VCaP (cell line): Measurements from ENCODE around the gene SH3D21.

Experiments
- H3K27ac ChIP-seq: fragments of 450-650 bp; 2 replicates; pipeline ENCODE4 v1.5.1; 2017
- TF ChIP-seq, protein P1 (sequence below): fragments of 450-650 bp; conservative IDR thresholded peaks from 2 replicates; pipeline ENCODE4 v1.5.1; 2017; ENCODE audit warnings: mild to moderate bottlenecking, moderate library complexity

Gene SH3D21

DNA sequence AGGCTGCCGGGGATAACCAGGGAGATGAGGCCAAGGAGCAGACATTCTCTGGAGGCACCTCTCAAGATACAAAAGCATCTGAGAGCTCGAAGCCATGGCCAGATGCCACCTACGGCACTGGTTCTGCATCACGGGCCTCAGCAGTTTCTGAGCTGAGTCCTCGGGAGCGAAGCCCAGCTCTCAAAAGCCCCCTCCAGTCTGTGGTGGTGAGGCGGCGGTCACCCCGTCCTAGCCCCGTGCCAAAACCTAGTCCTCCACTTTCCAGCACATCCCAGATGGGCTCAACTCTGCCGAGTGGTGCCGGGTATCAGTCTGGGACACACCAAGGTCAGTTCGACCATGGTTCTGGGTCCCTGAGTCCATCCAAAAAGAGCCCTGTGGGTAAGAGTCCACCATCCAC, 19.4 kb upstream of the SH3D21 start:
- TF ChIP-seq, protein P1, sequence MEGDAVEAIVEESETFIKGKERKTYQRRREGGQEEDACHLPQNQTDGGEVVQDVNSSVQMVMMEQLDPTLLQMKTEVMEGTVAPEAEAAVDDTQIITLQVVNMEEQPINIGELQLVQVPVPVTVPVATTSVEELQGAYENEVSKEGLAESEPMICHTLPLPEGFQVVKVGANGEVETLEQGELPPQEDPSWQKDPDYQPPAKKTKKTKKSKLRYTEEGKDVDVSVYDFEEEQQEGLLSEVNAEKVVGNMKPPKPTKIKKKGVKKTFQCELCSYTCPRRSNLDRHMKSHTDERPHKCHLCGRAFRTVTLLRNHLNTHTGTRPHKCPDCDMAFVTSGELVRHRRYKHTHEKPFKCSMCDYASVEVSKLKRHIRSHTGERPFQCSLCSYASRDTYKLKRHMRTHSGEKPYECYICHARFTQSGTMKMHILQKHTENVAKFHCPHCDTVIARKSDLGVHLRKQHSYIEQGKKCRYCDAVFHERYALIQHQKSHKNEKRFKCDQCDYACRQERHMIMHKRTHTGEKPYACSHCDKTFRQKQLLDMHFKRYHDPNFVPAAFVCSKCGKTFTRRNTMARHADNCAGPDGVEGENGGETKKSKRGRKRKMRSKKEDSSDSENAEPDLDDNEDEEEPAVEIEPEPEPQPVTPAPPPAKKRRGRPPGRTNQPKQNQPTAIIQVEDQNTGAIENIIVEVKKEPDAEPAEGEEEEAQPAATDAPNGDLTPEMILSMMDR = no peak
- H3K27ac ChIP-seq = no peak overlapping the region

DNA sequence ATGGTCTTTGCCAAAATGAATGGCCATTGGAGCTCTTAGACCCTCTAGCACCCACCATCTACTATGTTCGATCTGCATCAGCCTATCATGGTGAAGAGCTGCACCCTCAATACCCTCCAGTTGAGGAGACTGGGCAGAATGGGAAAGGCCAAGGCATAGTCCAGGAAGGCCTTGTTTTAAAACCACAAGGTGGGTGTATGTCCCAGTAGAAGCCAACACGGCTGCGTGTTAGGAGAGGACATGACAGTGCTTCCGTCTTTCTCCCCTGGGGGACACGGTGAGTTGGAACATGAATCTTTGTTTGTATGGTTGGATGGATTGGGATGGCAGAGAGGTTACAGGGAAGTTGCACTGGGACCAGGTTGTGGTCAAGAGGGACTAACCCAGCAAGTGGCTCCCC, 18.6 kb upstream of the SH3D21 start:
- H3K27ac ChIP-seq = no peak overlapping the region
- TF ChIP-seq, protein P1 = no peak

DNA sequence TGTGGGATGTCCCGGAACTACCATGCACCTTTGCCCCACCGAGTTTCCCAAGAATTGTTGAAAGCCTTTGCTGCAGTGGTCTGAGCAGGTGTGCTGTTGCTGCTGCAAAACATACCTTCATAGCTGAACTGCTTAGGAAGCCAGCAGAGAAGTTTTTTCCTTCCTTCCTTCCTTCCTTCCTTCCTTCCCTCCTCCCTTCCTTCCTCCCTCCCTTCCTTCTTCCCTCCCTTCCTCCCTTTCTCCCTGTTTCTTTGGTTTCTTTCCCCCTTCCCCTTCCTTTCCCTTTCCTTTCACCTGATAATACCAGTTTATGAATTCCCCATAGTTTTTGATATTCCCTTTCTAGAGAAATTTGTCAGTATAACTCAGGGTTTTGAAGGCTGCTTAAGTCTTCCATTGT, 10.8 kb upstream of the SH3D21 start:
- peak overlapping the region; percentile 74 for H3K27ac ChIP-seq
- TF ChIP-seq, protein P1 = no peak

DNA sequence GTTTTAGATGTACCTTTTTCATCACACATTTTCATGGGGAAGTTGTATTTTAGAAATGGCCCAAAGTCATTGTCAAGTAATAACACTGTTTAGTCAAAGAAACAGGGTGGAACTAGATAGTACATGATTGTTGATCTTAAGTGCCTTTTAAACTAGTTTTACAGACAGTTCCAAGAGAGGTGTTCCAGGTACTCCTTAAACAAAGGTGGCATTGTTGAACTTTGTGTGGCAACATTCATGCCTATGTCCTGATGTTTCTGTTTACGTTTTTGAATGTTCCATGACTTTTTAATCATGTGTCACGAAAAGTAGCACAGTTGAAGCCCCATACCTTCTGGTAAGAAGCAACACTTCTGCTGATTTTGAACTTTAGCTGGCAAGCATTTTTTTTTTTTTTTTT, 9.1 kb upstream of the SH3D21 start:
- H3K27ac ChIP-seq = peak overlapping the region; percentile 74
- TF ChIP-seq, protein P1 = no peak

DNA sequence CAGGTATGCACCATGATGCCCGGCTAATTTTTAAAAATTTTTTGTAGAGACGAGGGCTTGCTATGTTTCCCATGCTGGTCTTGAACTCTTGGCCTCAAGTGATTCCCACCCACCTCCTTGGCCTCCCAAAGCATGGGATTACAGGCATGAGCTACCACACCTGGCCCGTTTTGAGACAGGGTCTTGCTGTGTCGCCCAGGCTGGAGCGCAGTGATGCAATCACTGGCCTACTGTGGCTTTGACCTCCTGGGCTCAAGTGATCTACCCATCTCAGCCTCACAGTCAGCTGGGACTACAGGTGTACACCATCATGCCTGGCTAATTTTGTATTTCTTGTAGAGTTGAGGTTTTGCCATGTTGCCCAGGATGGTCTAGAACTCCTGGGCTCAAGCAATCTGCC, 7.5 kb upstream of the SH3D21 start:
- TF ChIP-seq, protein P1 = no peak

DNA sequence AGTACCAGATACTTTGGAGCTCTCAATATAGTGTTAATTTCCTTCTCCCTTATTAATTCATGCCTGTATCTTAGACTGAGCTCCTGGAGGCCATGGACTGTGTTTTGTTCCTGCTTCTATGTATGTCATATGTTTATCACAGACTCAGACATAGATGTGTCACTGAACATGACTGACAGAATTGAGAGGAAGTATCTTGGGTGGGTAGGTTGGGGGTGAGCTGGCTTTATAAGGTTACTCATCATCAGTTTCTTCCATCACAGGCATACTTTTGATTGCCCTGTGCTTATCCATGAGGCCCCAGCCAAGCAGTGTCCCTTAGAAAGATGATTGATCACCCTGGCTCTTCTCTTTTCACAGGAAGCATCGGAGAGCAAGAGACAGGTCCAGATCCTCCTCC, 5.6 kb upstream of the SH3D21 start:
- peak overlapping the region; percentile 74; the same call in 1 of the 2 replicates for H3K27ac ChIP-seq
- TF ChIP-seq, protein P1 = no peak

More for the DNA sequence above, 7.5 kb upstream of the SH3D21 start:
- peak overlapping the region; percentile 74 for H3K27ac ChIP-seq

DNA sequence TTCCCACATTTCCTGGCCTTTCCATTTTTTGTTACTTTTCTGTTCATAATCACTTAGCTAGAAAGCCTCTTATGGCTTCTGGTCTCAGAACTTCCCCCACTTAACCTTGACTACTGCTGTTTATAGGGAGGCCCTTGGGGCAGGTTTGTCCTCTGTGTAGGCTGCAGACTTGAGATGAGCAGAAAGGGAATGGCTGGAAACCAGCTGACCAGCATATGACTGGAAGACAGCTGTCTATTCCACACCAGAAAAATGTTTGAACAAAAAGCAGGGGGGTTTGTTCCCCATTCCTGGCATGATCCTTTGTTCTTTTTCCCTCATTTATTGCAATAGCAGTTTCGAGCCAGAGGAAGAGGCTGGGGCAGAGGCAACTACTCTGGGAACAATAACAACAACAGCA, 4.9 kb upstream of the SH3D21 start:
- TF ChIP-seq, protein P1 = no peak
- peak overlapping the region; percentile 74; the same call in 1 of the 2 replicates for H3K27ac ChIP-seq

DNA sequence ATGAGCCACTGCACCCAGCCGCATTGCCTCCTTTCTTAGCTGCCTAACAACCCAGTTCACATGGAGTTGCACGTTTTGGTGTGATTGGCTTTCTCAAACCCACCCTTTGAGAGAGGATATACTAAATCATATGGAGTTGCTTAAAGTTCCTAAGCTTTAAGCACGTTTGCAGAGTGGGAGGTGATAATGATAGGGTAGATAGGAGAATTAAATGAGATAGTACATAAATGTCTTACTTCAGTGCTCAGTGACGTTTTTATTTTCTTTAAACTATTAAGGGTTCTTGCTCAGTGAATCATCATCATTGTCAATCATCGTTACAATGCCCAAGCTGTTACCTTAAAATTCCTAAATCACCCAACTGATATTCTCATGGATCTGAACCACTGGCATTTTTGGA, 2.9 kb upstream of the SH3D21 start:
- H3K27ac ChIP-seq = no peak overlapping the region
- TF ChIP-seq, protein P1 = no peak
